Stimulated activated naive CD4-positive, alpha-beta T cell treated with Interleukin-2 at 50 U/mL for 16 hours (primary cell): Measurements from ENCODE around the gene PRKG1.

Source experiments
- DNase-seq: peaks from one replicate; lab custom pipeline; 2025; lab: John Stamatoyannopoulos, UW

Gene PRKG1

DNA sequence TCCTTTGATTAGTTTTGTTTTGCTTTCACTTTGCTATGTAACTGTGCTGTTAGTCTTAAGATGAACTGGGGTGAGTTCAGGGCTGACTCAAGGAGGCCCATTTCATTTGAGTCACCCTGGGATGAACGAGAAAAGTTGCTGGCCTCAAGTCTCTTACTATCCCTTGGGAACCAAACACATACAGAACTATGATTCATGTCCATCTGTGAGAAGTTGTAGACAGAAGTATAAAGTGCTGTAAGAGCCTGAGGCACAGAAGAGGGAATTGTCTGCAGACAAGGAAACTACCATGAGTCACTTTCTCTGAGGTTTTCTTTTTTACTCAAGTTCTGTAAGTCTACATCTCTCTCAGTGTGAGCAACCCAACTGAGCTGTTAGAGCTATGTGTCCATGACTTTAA lies 805.0 kb downstream of the PRKG1 start:
- peak; percentile 6 for DNase-seq

DNA sequence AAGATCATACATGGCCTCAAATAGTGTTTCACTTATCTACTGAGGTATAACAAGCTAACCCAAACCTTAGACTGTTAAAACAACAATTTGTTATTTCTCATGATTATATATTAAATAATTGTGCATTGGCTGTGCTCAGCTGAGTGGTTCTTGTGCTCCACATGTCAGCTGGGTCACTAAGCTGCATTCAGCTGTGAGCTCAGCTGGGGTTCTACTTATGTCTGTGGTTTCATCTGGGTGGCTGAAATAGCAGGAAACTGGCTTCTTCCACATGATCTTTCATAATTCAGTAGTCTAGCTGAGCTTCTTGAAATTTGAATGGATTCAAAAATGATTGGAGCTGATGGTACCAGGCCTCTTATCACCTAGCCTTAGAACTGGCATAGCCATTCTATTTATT lies 806.9 kb downstream of the PRKG1 start:
- no peak for DNase-seq

DNA sequence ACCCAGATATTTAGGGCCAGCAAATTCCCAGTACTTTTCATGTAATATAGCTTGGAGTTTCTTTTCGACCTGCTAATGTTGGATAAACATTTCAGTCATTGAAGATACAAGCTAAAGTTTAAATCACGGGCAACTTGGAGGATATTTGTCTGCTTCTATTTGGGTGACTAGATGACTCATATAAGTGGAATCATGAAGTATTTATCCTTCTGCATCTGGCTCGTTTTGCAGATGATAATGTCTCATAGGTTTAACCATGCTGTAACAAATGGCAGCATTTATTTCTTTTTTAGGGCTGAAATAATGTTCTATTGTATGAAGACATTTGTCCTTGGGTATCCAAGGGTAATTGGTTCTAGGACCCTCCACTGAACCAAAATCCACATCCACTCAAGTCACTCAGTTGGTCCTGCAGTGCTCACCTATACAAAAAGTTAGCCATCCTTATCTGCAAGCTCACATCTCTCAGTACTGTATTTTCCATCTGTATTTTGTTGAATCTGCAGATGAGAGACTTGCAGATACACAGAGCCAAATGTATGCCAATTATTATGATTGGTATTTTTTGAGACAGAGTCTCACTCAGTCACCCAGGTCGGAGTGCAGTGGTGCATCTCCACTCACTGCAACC lies 812.3 kb downstream of the PRKG1 start:
- DNase-seq = no peak

DNA sequence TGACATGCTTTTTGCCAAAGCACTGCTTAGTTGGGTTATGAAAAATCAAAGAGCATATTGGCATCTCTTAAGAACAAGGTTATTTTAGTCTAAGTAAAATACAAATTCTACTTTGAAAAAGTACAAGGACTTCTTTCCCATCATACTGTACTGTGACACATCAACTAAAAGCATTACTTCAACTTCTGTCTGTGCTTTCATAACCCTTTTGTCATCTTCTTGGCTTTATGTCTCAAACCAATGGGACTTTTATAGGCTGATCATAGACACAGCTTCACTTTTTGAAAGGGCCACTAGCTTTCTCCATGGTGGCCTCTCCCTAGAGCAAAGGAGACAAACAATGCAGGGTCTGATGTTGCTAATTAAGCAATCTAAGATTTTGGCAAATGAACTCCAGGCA lies 814.0 kb downstream of the PRKG1 start:
- DNase-seq = no peak

DNA sequence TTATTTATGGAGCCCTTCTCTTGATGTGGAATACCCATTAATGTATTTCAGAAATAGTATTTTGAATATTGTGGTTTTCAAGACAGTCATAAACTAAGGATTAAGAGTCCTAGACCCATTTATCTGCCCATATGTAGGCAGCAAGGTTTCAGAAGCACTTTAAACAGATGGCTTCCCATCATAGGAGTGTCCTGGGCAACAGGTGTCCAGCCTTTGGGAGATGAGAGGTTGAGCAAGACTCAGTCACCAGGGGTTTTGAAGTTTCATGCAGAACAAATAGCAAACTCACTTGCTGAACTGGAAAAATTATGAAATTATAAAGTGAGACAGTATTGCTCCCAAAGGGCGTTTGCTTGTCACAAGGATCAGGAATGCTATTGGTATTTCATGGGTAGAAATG lies 818.0 kb downstream of the PRKG1 start:
- DNase-seq = no peak

DNA sequence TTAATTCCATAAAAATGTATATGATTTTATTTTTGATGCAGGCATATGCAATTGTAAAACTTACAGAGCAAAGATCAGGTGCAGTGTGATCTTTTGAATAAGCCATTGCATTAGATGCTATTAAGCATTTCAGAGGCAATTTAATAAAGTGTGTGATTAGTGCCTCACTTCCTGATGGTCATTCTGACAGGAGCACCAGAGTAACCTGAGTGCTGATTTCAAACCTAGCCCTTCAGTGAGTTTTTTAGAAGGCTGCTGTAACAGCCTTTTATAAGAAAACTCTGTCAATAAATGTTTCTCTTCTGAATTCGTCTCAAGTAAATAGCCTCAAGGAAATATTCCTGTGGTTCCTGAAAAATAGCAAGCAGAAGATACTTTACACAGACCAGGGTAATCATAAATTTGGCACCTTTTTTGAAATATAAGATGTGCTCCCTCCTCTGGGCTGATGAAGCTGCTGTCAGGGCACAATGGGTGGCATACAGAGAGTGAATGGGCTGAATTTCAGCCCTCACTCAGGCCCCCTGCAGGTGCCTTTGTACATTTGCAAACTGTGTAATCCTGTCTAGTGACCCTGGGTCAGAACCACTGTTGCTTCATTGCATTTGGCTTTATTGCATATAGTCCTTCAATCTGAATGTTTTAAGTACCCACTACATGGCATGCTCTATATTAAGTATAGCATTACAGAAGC lies 818.8 kb downstream of the PRKG1 start:
- DNase-seq = no peak

DNA sequence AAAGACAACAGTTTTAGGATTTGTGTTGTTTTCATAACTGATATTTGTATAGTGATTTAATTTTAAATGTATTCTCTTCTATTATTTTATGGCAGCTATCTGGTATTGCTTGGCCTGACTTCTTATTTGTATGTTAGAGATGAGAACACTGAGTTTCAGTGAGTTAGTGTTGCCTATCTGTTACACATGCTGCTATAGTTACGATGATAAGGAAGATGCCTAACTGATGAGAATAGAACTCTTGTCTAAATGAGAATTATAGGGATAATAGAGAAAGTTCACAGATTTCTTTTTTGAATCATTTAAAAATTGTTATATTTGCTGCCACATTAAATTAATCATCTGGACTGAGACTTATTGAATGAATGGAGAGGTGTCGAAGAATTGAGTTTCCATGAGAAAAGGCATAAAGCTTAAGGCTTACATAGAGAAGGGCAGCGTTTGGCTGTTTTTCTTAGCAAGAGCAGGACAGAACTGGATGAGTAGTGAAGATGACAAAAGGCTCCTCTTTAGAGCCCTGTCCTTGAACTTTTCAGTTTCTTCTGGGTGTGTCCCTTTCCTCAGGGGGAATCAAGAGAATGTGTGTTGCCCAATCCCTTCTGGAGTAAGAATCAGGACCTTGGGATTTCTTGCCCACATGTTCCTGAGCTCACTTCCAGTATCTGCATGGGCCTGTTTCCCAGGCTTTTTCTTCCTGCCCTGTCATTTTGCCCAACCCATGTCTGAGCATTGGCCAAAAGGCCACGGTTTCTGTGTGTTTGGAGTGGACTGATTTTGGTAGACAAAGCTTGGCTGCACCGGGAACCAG lies 820.7 kb downstream of the PRKG1 start:
- no peak for DNase-seq

DNA sequence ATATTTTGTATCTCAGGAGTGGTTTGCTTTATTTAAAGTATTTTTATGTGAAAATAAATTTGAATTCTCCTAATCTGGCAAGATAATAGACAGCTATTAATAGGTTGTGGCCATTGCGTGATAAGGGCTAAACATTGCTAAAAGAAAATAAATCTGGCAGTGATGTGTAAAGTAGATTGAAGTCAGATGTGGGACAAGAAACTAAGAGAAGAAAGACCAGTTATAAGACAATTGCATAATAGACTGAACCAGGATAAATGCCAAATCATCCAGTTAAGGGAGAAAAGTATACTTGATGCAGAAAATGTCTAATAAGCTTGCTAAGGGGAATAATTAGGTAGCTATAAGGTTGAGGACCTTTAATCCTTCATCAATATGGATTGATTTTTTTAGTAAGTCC lies 822.6 kb downstream of the PRKG1 start:
- no peak for DNase-seq

DNA sequence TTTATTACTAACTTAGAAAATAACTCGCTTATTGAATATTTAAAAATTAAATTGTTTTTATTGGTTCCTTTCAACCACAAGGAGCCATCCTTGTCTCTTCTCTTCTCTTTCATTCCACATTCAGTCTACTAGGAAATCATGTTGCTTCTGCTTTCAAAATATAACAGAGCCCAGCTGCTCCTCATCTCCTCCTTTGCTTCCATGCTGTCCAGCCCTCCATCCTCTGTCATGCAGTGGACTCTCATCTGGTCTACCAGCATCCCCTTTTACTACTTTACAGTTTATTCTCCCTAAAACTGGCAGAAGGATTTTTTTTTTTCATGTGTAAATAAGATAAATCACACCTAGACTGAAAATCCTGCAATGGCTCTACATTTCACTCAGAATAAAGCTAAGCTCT lies 823.3 kb downstream of the PRKG1 start:
- no peak for DNase-seq

DNA sequence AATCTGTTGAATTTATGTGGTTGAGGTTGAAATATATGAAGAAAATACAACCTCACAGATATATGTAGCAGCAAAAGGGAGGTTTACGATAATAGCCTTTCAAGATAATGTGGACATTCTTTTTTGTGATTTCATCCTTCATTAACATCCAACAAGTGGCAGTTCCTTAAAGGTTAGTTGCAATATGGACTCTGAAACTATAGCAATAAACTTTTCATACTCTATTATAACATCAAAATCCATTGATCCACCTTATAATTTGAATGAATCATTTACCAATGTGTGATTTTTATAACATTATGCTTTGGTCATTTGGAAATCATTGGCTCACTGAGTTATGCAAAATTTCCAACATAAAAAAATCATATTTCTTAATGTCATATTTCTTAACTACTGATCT lies 825.9 kb downstream of the PRKG1 start:
- no peak for DNase-seq

DNA sequence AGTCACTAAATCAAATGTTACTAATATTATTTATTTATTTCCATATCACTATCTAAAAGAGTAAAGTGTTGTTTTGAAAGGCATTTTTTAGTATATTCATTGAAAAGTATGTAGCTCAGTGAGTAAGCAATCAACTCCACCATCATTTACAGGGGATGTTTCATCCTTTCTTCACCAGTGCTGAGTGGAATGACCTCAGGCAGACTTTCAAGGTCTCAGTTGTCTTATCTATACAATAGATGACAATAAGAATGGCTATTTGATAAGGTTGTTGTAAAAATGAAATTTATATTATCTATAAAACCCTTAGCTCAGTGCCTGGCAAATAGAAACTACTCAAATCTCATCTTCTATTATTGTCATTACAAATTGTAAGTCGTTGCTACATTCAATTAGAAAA lies 829.4 kb downstream of the PRKG1 start:
- DNase-seq = no peak

DNA sequence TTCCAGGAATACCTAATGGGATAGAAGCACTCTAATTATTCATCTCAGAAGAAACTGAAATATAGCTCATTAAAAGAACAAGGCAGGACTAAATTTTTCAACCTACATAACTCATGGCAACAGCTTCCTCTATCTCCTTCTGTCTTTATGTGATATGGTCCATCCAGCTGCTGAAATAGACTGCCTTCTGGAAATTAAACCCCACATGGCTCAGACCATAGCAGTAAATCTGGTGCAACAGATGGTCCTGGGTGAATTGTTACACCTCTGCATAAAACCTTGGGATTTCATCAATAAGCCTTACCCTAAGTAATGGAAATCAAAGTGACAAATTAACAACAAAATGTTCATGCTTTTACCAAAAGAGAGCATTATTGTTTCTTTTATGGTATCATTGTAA lies 830.7 kb downstream of the PRKG1 start:
- no peak for DNase-seq

DNA sequence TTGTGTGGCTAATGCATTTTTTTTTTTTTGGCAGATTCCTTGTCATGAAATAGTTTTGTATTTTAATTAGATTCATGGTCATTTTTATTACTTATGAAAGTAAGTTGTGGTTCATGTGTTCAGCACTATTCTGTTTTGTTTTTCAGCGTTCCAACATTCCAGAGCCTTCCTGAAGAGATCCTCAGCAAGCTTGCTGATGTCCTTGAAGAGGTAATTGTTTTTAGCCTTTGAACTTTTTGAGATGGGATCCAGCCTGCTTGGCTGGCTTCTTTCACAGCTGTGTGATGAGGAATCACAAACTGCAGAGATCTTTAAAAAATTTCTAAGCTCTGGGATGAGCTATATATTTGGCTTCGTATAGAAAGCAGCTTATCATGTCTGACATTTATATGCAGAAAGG lies 833.1 kb downstream of the PRKG1 start:
- DNase-seq = no peak

DNA sequence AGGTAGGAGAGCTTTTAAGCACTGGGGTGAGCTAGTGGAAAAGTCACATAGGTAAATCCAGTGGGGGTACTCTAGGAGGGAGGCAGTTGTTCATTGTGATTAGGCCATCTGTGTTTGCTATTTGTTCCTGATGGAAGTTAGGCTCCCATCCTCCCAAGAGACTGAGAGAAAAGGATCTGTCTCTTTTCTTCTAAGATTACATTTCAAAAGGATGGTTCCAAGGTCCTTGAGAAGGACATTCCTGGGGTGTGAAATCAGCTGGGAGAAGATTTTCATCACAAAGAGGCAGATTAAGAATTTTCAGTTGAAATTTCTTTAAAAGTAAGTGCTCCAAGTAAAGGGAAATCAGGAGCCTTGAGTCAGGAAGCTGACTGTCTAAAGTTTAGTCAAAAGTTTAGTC lies 835.9 kb downstream of the PRKG1 start:
- DNase-seq = no peak

DNA sequence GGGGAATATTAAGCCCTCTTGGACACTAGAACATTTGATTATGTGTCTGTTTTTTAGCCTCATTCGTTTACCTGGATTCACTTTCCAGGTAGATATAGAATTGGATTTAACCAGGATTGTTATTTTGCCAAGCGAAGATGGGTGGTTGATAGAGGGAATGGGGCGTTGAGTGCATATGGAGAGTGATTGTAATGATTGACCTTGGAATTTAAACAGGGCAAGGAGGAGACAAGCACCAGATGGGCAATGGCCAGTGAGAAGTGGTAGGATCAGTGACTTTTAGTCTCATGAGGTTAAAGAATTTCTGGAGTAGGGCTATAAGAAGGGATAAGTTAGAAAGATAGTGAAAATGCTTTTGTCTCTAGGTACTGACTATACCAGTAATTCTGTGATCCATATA lies 836.3 kb downstream of the PRKG1 start:
- DNase-seq = no peak

DNA sequence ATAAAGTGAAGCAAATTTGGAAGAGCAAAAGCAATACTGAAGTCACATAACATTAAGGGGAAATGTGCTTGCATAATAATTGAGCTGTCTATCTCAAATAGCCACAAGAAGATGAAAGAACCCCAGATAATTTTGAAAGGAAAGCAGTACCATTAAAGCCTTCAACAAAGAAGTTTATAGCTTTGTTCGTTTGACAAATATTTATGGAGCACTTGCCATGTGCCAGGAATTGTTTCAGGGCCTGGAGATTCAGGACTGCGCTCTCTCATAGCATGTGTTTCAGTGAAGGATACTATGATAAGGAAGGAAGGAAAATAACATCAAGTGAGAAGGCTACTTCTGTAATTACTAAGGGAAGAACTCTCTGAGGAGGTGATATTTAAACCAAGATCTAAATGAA lies 837.4 kb downstream of the PRKG1 start:
- DNase-seq = no peak

DNA sequence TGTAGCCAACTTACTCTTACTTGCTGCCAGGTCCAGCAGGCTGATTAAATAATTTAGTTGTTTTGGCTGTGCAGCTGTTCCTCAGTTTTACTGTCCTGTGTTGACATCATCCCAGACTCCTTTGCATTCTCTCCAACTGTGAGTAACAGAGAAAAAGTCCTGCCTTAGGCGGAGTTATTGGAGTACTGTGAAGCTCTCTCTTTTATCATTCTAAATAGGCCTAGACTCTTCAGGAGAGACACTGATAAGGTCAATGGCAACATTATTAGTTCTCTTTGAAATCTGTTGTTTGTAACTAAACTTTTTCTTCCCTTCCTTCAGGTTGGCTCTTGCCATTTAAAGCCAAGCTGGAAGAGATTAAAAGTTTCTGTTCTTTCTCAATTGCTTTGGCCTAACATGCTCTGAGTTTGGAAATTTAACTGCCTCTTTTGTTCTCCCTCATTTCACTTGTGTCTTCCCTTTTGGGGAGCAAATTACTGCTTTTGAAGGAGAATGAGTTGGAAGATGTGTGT lies 840.8 kb downstream of the PRKG1 start:
- DNase-seq = no peak

DNA sequence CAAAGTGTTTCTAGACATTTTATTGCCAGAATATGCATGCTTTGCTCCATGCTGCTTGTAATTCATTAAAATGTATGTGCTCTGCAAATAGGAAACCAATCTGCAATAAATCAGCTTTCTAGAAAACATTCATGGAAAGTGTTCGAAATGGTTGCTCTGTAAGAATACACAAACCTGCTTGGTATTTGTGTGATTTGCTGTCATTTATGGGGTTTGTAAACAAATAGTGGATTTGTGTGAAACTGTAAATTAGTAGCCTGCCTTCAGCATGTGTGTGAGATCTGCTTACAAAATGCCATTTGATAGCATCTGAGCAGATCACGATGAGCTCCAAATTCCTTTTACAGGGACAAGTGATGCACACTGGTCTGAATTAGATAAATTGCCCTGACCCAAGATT lies 844.2 kb downstream of the PRKG1 start:
- DNase-seq = no peak

DNA sequence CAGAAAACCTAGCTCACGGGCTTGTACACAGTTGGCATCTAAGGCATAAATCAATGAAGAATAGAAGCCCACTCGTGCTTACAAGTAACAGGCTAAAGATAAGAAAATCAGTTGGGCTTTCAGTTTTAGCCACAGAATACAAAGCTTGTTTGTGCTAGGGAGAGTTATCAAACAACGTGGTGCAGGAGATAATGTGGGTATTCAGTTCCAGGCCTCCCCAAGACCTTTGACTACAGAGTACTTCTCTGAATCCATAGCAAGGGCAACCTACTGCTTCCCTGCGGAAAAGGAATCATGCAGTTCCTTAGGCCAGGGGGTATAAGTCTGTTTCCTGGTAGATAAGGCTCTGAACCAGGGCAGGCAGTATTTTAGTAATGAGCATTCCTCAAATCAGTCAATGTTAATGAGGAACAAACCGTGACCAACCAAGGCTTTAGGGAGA lies 844.6 kb downstream of the PRKG1 start:
- no peak for DNase-seq

DNA sequence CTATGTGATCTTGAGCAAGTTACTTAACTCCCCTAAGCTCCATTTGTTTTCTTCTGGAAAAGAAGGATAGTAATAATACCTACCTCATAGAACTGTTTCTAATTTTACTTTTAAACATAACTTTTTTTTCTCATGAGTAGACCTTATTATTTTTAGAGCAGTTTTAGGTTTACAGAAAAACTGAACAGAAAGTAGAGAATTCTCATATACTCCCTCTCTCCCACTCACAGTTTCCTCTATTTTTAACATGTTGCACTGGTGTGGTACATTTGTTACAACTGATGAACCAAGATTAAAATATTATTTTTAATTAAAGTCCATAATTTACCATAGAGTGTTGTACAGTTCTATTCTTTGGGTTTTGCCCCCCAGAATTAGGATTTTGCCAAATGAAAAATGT lies 846.4 kb downstream of the PRKG1 start:
- DNase-seq = no peak

DNA sequence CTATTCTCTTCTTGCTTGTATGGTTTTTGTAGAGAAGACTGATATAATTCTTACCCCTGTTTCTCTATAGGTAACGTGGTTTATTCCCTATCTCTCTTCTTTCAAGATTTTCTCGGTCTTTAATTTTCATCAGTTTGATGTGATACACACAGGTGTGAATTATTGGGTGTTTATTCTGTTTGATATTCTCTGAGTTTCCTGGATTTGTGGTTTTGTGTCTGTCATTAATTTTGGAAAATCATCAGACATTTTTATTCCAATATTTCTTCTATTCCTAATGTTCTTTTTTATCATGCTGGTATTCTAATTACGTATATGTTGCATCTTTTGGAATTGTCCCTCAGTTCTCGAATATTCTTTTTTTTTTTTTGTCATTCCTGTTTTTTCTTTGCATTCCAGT lies 850.1 kb downstream of the PRKG1 start:
- DNase-seq = no peak

DNA sequence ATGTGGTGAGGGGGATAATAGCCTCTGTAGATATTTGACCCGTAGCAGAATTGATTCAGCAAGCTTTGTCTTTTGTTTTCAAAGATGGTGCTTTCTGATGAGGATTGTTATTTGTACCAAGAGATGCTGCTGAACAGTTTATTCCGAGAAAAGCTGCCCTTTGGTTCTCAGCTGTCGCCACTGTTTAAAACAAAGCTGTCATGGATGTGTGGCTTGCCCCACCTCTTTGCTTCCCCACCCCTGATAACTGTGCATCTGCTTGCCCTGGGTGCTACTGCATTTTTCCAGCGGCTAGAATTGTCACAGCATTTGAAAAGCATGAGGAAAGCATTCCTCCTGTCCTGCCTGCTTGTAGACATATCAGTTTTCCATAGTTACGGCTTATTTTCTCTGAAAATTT lies 852.0 kb downstream of the PRKG1 start:
- no peak for DNase-seq

DNA sequence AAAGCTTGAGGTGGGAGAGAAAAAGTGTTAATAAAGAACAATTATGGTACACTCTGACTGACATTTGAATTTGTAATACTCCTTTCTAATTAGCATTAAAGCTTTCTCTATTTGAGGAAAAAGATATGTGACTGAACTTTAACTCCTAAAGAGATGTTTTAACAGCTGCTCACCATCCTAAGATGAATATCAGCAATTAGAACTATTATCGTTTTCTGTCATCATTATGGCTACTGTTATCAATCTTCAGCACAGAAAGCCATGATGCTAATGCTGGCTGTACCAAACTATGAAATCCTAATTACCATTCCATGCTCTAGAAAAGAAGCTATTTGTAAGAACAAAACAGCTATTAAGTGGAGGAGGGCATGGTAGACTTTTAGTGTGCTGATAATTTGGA lies 853.9 kb downstream of the PRKG1 start:
- DNase-seq = no peak
